Stimulated activated CD4-positive, alpha-beta T cell treated with anti-CD3 and anti-CD28 coated beads, TNF-alpha, amount 100 ng/mL, for 4 hours (primary cell): Measurements from ENCODE around the gene GNG10.
"Not testable (repeated sequence)": the region's sequence is repeated elsewhere in the genome, so short reads cannot be mapped to it uniquely, and the experiment has no call there.

Experiments
- DNase-seq, 3 experiments: peaks; one replicate each; pipeline ENCODE4 v3.0.0-alpha.2; 2020; ENCODE audit warnings: low read depth in 3 of 3

GNG10 gene

DNA sequence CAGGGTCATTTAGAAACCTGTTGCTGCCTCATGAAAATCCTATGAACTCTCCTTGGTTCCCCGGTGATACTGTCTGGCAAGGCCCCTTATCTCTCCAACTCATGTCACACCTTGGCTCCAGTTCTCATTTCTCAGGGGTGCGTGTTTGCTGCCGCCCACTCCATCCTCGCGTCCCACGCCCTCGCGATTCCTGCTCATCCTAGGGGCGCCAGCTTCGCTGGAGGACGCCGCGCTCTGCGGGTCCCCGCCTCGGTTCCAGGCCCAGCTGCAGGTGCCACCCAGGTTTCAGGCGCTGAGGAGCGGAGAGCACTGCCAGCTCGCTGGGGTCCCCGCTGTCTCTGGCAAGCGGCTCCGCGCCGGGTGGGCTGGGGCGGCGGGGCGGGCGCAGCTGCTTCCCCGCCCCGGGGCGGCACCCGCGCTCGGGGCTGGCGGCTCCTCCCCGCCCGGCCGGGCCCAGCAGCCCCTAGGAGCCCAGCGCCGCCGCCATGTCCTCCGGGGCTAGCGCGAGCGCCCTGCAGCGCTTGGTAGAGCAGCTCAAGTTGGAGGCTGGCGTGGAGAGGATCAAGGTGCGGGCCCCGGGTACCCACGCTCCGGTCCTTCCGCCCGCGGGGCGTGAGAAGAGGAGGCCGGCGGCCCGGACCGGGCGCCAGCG, at the start of gene GNG10:
GNG10 (plus strand) TSS at position 456 of the 652 bp plus-strand sequence; CDS start at position 486, 30 bp downstream.
- peak; percentile 52 to 59 (median 54) for DNase-seq

DNA sequence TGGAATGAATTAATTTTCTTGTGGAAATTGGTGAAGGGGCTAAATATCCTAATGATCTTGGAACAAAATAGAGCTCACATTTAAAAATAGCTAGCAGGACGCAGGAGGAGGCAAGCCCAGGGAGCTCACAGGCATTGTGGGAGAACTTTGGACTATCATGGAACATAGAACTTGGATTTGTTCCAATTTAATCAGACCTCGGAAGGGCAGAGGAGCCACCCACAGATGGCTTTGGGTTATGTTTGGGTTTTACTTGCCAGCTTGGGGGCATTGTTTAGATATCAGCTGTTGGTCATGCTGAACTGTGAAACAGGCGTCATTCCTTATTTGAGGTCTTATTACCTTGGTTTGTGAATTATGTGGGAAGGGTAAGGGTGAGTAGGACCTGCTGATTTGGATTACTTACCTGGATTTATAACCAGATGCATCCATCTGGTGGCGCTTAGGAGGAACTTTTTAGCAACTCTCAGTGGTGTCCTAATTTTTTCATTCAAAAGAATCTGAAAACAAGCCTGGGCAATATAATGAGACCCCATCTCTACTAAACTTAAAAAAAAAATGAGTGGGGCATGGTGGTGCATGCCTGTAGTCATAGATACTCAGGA, 47.9 kb upstream of the GNG10 start:
- DNase-seq, result no peak

DNA sequence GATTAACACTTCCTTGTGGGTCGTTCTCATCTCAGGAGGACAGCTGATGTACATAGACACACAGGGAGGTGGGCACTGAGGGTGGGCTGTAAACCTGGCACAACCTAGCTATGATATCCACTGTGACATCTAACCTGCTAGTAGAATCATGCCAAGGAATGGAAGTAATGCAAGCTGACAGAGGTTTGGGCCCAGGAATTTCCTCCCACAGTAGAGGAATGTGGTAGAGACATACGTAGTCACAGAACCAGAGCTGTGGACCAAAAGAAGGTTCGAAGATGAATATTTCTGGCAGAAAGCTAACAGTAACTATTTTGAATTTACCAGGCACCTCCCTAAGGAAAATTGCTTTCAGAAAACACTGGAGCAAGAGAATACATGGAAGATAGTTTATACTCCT, 45.5 kb upstream of the GNG10 start:
- DNase-seq, result no peak

DNA sequence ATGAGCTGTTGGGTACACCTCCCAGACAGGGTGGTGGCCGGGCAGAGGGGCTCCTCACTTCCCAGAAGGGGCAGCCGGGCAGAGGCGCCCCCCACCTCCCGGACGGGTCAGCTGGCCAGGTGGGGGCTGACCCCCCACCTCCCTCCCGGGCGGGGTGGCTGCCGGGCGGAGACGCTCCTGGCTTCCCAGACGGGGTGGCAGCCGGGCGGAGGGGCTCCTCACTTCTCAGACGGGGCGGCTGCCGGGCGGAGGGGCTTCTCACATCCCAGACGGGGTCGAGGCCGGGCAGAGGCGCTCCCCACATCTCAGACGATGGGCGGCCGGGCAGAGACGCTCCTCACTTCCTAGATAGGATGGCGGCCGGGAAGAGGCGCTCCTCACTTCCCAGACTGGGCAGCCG, 44.1 kb upstream of the GNG10 start:
- not testable (repeated sequence) for DNase-seq

DNA sequence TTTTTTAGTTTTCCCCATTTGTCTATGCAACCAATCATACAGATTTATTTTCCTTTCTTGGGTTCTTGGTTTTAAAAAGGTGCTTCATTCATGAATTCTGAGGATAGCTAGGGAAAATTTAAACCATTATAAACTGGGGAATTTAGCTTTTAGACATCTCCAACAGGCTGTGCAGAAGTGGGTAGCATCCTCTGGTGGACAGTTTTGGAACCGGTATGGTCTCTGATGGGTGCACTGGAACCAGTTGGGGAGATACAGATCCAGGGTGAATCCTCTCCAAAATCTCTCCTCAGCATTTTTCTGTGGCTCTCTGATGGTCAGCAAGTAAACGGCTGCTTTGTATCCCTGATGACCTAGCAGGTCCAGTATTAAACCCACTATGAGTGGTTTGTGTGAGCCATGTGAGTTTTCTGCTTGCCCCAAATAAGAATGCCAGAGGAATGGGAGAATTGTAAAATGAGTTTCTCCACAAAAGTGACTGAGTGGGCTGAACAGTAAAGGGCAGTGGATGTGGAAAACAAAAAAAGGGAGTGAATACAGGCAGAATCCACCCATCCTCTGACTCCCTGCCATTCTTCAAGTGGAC, 39.4 kb upstream of the GNG10 start:
- DNase-seq, result no peak

DNA sequence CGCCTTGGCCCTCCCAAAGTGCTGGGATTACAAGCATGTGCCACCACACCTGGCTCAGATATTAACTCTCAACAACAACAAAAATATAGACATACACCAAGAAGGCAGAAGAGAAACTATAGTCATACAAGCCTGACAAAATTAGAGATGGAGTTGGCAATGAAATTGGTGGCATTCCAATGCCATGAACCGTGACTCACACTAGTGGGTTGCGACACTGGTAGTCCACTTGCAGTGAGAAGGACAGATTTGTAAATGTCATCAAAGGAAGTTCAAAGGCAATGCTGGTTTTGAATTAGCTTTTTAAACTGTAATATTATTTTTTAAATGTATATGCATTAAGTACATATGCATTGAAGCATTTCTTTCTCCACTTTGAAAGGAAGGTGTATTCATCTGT, 38.8 kb upstream of the GNG10 start:
- no peak for DNase-seq

DNA sequence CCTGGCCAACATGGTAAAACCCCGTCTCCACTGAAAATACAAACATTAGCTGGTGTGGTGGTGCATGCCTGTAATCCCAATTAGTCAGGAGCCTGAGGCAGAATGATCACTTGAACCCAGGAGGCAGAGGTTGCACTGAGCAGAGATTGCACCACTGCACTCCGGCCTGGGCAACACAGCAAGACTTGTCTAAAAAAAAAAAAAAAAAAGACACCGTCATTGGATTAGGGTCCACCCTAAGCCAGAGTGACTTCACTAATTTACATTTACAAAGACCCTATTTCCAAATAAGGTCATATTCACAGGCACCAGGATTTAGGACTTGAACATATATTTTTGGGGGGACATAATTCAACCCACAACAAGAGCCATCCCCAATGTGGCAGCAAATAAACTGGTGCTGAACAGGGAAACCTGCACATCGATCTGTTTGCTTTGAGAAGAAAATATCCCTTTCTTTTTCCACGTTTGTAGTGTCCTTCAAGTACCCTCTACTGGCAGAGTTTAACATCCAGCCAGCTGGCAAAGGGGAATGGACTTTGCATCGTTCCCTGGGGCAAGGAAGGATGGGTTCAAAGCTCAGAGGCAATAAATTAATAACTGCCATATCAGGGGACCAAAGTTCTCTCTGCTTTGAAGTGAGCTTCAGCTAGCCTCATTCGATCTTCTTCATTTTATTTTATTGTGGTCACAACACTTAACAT, 34.0 kb upstream of the GNG10 start:
- DNase-seq, result no peak

DNA sequence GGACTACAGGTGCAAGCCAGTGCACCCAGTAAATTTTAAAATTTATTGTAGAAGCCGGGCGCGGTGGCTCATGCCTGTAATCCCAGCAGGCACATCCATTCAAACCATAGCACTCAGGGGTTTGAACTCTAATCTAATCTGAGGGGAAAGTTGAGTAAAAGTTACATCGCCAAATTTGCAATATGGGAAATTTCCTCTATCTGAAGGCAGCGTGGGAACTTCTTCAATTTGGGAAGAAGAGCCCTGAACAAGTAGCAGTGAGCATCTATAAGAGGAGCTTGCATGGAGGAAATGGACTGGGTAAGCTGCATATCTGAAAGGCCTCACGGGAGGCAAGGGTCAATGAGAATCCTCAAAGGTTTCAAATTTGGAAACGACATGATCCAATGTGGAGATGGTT, 33.0 kb upstream of the GNG10 start:
- no peak for DNase-seq

DNA sequence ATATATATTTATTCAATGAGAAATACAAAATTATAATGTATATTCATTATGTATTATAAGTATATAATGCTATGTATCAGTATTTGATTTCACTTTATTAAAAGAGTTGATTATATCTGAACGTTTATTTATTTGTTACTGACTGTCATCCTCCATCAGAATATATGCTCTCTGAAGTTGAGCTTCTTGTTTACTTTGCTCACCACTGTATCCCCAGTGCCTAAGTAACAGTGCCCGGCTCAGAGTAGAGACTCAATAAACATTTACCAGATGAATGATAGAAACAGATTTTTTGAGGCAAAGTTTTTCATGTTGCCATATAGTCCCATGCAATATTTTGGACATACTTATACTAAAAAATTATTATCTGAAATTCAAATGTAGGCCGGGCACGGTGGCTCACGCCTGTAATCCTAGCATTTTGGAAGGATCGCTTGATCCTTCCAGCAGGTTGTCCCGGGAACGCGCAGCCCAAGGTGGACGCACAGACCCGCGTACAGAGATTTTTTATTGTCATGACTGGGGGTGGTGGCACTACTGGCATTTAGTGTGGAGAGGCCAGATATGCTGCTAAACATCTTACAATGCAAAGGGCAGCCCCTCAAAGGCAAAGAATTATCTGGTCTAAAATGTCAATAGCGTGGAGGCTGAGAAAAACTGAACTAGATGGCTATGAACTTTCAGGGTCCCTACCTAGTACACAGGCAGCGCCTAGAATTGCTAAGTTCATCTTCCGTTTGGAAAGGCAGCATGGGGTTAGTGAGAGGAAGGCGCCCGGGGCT, 31.0 kb upstream of the GNG10 start:
- no peak for DNase-seq

DNA sequence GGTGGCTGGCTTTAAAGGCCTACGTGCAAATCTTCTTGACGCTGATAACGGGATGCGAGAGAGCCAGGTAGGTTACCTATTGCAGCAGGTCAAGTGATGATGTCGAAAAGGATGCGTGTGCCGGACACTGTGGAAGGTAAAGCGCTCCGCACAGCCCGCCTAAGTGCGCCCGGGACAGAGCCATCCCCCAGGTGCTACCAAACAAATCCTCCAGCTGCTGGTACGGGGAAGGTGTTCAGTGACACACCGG, 30.5 kb upstream of the GNG10 start:
- no peak for DNase-seq

DNA sequence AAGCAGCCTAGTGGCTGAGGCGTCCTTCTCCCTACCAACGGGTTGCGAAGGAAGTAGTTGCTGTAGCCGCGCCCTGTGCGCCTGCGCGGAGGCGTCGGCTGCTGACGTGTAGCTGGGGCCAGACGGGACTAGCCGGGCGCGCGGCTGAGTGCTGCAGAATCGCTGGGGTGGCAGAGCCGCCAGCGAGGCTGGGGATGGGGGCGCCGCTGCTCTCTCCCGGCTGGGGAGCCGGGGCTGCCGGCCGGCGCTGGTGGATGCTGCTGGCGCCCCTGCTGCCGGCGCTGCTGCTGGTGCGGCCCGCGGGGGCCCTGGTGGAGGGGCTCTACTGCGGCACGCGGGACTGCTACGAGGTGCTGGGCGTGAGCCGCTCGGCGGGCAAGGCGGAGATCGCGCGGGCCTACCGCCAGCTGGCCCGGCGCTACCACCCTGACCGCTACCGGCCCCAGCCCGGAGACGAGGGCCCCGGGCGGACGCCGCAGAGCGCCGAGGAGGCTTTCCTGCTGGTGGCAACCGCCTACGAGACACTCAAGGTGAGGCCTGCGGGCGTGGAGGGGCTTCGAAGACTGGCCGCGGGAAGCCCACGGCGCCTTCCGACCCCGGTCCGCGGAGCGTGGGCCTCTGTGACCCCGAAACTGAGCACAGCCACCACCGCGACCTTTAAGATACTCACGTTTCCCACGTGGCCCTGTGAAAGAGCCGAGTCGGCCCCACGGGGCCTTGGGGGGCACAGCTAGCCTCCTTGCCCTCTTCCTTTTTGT, 30.0 kb upstream of the GNG10 start, which contains the start of gene DNAJC25:
DNAJC25 (plus strand) TSS at position 121 of the 758 bp plus-strand sequence; CDS start at position 195, 74 bp downstream.
- DNase-seq, result peak; percentile 84 to 93 (median 92)

DNA sequence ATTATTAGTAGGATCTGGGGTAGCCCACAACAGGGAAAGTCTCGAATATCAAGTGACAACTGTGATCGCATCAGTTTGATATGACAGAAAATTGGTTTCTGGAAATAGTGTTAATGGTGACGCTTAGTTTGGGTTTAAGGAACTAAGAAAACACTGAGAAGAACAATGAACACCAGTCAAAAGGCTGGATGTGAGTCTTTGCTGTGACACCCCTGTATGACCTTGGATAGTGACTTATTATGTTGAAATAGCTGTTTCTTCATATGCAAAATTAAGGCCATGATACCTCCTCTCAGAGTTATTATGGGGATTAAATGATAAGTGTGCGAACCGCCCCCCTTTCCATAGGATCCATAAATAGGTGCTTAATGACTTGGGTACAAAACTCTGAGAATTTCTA, 29.3 kb upstream of the GNG10 start:
- no peak for DNase-seq

DNA sequence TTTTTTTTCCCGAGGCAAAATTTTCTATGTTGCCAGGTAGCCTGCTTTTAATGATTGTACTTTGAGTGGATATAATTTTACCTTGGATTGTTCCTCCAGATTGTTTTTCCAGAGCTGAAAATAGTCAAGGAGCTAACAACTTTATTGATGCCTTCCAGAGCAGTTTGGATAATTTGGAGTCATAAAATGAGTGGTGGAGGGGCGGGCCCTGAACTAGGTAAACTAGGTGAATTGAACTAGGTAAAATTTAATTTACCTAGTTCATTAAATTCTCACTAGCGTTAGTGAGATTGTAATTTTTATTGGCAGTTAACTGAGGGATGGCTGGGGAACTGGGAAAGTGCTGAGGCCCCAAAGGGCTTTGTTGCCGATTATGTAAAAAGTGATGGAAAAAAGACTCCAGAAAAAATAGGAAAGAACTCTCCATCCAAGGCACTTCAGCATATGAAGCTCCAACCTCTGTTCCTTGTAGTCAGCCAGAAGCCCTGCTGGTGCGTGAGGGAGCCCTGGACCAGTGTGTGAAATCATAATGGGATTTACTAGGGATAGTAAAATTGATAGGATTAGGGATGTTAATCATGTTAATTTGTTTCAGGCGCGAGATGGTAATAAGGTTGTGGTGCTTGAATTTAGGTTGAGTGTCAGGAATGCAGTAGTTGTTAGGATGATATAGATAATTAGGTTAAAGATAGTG, 28.6 kb upstream of the GNG10 start:
- DNase-seq, result no peak

DNA sequence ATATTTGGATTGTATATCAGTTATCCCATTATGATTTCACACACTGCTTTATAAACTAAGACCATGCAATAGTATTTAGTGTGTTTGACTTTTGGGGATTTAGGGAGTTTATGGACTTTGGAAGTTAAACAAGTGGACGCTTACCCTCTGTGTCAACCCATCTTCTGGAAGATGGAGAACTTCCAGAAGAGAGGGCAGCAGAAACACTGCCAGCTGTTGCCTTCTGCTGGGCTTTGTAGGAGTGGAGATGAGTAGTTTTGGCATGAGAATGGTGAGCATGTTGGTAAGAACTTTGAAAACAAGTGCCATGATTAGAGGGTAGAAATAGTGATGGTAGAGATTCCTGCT, 28.0 kb upstream of the GNG10 start:
- no peak for DNase-seq

DNA sequence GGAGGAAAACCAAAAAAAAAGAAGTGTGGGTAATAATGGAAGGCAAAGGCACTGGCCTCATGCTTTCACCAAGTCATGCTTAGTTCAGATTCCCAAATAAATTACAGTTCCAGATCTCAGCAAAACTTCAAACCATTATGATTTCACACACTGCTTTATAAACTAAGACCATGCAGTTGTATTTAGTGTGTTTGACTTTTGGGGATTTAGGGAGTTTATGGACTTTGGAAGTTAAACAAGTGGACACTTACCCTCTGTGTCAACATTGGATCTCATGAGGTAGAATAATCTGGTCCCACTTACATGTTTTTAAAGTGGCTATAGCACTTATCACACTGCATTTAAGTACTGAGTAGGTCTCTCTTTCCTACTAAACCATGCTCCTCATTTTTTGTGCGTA, 26.5 kb upstream of the GNG10 start:
- no peak for DNase-seq

DNA sequence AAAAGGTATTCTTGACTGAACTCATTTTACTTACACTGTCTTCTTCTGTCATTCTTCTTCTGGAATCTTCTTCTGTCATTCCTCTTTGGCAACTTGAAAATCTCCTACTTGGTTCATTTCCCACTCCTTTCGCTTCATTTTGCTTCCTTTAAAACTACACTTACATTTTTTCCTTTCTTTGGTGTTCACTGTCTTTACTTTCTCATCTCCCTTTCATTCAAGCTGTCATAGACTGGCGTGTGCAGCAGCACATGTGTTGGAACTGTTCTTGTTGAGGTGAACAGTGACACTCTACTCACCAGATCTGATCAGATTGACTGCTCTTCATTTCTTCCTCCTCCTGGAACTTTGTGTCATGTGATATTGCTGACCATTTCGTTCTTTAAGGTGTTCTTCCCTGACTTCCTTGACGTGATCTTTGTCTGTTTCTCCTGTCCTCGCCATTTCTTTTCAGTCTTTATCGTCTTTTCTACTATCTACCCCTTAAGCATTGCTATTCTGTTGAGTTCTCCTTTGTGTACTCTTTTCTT, 23.9 kb upstream of the GNG10 start:
- no peak for DNase-seq

DNA sequence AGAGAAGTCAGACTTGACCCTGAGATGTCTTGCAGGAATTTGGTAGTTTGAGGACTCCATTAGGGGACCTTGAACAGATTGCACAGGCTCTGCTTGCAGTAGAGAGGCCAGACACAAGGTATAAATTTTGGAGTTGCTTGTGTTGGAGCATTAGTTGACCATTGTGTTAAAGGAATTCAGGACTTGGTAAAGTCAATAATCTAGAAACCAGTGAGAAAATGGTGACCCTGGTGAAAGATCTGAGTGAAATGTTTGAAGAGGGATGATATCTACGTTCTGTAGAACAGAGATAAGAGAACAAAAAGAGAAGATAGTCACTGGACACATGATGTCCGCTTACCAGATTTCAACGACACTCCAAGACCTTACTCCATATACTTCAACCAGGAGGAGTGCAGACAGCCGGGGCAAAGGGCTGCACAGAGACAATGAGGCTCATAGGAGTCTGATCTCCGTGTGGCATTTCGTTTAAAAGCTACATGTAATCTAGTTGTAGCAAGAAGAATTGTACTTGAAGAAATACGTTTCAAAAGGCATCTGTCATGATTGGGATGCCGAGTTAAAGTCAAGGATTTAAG, 17.1 kb upstream of the GNG10 start:
- DNase-seq, result no peak

DNA sequence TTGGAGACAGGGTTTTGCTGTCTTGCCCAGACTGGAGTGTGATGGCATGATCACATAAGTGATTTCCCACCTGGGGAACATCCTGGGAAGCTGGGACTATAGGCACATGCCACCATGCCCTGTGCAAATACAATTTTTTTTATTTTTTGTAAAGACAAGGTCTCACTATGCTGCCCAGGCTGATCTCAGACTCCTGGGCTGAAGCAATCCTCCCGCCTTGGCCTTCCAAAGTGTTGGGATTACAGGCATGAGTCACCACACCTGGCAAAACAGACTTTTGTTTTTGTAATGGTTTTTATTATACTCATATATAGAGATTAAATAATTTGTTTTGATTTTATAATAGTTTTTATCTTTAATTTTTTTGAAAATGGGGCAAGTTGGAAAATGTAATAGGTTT, 15.6 kb upstream of the GNG10 start:
- no peak for DNase-seq

DNA sequence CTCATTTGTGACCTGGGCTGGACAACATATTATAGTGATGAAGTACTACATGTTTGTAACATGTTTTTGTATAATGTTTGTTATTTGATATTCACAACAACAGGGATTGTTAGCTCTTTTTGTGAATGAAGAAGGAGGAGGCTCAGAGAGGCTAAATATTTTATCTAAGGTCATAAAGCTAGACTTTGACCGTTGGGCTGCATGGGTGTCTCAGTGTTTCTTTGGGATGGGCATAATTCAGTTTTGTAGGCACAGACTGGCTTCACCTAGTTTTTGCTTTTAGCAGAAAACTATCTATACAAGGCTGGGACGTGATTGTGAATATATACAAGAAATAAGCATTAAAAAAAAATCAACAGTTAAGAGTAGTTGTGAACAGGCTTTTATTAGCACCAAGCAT, 15.0 kb upstream of the GNG10 start:
- no peak for DNase-seq

DNA sequence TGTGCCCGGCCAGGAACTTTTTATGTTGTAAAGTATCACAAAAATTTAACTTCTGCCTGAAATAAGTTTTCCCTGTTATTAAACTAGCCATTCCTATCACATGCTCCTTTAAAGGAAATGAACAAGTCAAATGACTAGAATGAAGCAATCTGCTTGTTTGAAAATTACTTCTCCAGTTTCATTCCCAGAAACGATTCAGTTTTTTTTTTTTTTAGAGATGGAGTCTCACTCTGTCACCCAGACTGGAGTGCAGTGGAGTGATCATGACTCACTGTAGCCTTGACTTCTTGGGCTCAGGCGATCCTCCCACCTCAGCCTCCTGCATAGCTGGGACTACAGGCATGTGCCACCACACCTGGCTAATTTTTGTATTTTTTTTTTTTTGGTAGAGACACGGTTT, 13.3 kb upstream of the GNG10 start:
- no peak for DNase-seq
